Measurements from ENCODE around the gene GFRA3. TPM values are rescaled to one million over a fixed set of nuclear protein-coding genes. Genes with fewer than 3 reads are reported as not detected.

Gene GFRA3
- polyA plus RNA-seq, 2 of the 4 experiments (the other 2 are of a cell fraction) = 0.04 to 0.08 TPM

- H3K27ac ChIP-seq = no peak overlapping the region
- FAIRE-seq (no peak), ATAC-seq (peak in 1 of 2 experiments; percentile 37; a peak in 2 of 6 replicates), DNase-seq (ENCODE audit: low read depth in 1 of 2, low spot score in 1 of 2) (no peak)
- ChIA-PET POLR2A (no interaction called here), CTCF (interaction anchor here (1.0 kb wide), 1 partner anchor 49 kb away, joined by 5 read pairs; no protein-coding TSS in a partner anchor)
- H3K4me1 ChIP-seq = no peaks in the 10 kb centered on the region
- no peaks in the 10 kb centered on the region for H3K9me3 ChIP-seq
- WGBS (ENCODE audit: missing lambda C conversion rate) = 65% methylated on average over 6 of the region's 6 CpGs
- TF ChIP-seq HOXA7 (CRISPR knock-in tag; IDR thresholded peaks at IDR 0.05) = no peak
- no peak for TF ChIP-seq PHF8 (IDR thresholded peaks at IDR 0.05; ENCODE audit: borderline replicate concordance, low read depth)
- TF ChIP-seq CEBPB (IDR thresholded peaks at IDR 0.05) = no peak
- TF ChIP-seq EP300 (IDR thresholded peaks at IDR 0.05) = no peak
- no peak for TF ChIP-seq E2F6 (IDR thresholded peaks at IDR 0.05; ENCODE audit: borderline replicate concordance, low read depth)
- no peak for TF ChIP-seq CTCF (IDR thresholded peaks at IDR 0.05)
- no peak overlapping the region for H3K4me2 ChIP-seq
- H3K4me3 ChIP-seq = no peak overlapping the region
Observed at GRCh38 chr5:138303372-138303771, 29.0 kb upstream of the GFRA3 start.

DNA sequence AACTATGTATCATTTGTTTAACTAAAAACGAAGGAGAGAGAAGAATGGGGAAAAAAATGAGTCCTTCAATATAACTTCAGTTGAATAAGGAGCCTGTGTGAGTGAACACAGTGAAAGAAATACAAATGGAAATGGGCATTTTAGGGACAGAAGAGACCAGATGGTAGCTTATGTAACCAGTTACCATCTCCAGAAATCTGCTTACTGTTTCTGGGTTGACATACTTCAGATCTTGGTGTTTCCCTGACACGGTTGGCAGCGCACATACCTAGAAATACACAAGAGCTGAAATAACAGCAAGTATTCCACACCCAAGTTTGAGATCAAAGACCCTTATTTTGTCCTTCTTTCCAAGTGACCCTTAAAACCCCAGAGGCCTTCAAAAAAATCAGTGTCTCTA is 14.9 kb upstream of the GFRA3 start:
- FAIRE-seq = no peak
- POLR2A ChIA-PET = interaction anchor here (1.5 kb wide), 1 partner anchor 76 kb away, joined by 4 read pairs; the partner anchor contains the start of gene CDC23

GRCh38 chr5:138287246-138287645 is 12.8 kb upstream of the GFRA3 start:
- CTCF ChIA-PET = interaction anchor here (0.6 to 1.7 kb wide), 3 partner anchors 44 to 545 kb away, joined by 4 to 10 read pairs (median 6); no protein-coding TSS in a partner anchor
- no peak for FAIRE-seq
- TF ChIP-seq HOXA7 (CRISPR knock-in tag; IDR thresholded peaks at IDR 0.05) (no peak), MAZ (IDR thresholded peaks at IDR 0.05; ENCODE audit: borderline replicate concordance, low read depth, low read length) (no peak), RNF2 (IDR thresholded peaks at IDR 0.05; ENCODE audit: borderline replicate concordance, low read depth) (no peak), EHF (CRISPR knock-in tag; IDR thresholded peaks at IDR 0.05) (no peak), ESRRA (IDR thresholded peaks at IDR 0.05; ENCODE audit: borderline replicate concordance, low read length) (no peak), RARB (CRISPR knock-in tag; IDR thresholded peaks at IDR 0.05) (no peak), EHMT2 (IDR thresholded peaks at IDR 0.05; ENCODE audit: low read depth) (no peak), KDM1A (IDR thresholded peaks at IDR 0.05; ENCODE audit: low read depth) (no peak), POLR2AphosphoS2 (conservative IDR thresholded peaks at IDR 0.05; ENCODE audit: low read length) (no peak), HOXB13 (CRISPR knock-in tag; IDR thresholded peaks at IDR 0.05; ENCODE audit: low read depth) (no peak), NFE2L2 (conservative IDR thresholded peaks at IDR 0.05; ENCODE audit: low read length) (no peak), ZSCAN20 (CRISPR knock-in tag; IDR thresholded peaks at IDR 0.05) (no peak)
- TF ChIP-seq, protein P1, sequence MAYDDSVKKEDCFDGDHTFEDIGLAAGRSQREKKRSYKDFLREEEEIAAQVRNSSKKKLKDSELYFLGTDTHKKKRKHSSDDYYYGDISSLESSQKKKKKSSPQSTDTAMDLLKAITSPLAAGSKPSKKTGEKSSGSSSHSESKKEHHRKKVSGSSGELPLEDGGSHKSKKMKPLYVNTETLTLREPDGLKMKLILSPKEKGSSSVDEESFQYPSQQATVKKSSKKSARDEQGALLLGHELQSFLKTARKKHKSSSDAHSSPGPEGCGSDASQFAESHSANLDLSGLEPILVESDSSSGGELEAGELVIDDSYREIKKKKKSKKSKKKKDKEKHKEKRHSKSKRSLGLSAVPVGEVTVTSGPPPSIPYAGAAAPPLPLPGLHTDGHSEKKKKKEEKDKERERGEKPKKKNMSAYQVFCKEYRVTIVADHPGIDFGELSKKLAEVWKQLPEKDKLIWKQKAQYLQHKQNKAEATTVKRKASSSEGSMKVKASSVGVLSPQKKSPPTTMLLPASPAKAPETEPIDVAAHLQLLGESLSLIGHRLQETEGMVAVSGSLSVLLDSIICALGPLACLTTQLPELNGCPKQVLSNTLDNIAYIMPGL (CRISPR knock-in tag; IDR thresholded peaks at IDR 0.05; ENCODE audit: borderline replicate concordance) = no peak

More for the DNA sequence above, 14.9 kb upstream of the GFRA3 start:
- CTCF ChIA-PET = interaction anchor here (0.6 to 1.5 kb wide), 2 partner anchors 28 to 109 kb away, joined by 3 read pairs; no protein-coding TSS in a partner anchor
- H3K4me1 ChIP-seq = peaks cover 9% of the 10 kb centered on the region; the same call in 2 of the 3 replicates
- DNase-seq (ENCODE audit: low read depth in 1 of 2, low spot score in 1 of 2) (no peak), ATAC-seq (no peak)
- no peak overlapping the region for H3K4me3 ChIP-seq
- 83% methylated on average over 3 of the region's 3 CpGs for WGBS (ENCODE audit: missing lambda C conversion rate)
- TF ChIP-seq HES2 (IDR thresholded peaks at IDR 0.05) (no peak), EHF (CRISPR knock-in tag; IDR thresholded peaks at IDR 0.05) (no peak), CHD2 (IDR thresholded peaks at IDR 0.05; ENCODE audit: low read length, partially characterized antibody) (no peak), SREBF2 (IDR thresholded peaks at IDR 0.05) (no peak), JUNB (IDR thresholded peaks at IDR 0.05) (no peak), JUN (IDR thresholded peaks at IDR 0.05) (no peak), HOXB13 (CRISPR knock-in tag; IDR thresholded peaks at IDR 0.05; ENCODE audit: low read depth) (no peak), HEYL (CRISPR knock-in tag; IDR thresholded peaks at IDR 0.05) (no peak), KDM5A (IDR thresholded peaks at IDR 0.05) (no peak), ZC3H11A (IDR thresholded peaks at IDR 0.05) (no peak), HDAC2 (IDR thresholded peaks at IDR 0.05) (no peak), NFE2L2 (conservative IDR thresholded peaks at IDR 0.05; ENCODE audit: low read length) (no peak), KDM1A (IDR thresholded peaks at IDR 0.05; ENCODE audit: low read depth) (no peak), CTCF (IDR thresholded peaks at IDR 0.05) (no peak), NPAS2 (CRISPR knock-in tag; IDR thresholded peaks at IDR 0.05; ENCODE audit: borderline replicate concordance) (no peak)
- H3K27ac ChIP-seq = no peak overlapping the region
- no peaks in the 10 kb centered on the region for H3K9me3 ChIP-seq
- no peak overlapping the region for H3K4me2 ChIP-seq

More at GRCh38 chr5:138287246-138287645, 12.8 kb upstream of the GFRA3 start:
- ATAC-seq (no peak), DNase-seq (ENCODE audit: low read depth in 1 of 2, low spot score in 1 of 2) (no peak)
- no peak overlapping the region for H3K4me3 ChIP-seq
- 95% methylated on average over 1 of the region's 1 CpG for WGBS (ENCODE audit: missing lambda C conversion rate)
- H3K4me2 ChIP-seq = no peak overlapping the region; the same call in 1 of the 3 replicates
- H3K4me1 ChIP-seq = peaks cover 9% of the 10 kb centered on the region; the same call in 2 of the 3 replicates
- no peaks in the 10 kb centered on the region for H3K9me3 ChIP-seq
- POLR2A ChIA-PET = no interaction called here
- 0 out of 6 replicates have a peak overlapping the region, but pooled peaks of 1 of the 2 experiments have one; percentile 34 for H3K27ac ChIP-seq
